NCI-H2227 (cell line): ENCODE data around the gene PDX1.

Experiments used
- DNase-seq: peaks from one replicate; lab custom pipeline; 2025; ENCODE audit not compliant: unreplicated experiment; lab: John Stamatoyannopoulos, UW

The PDX1 gene

DNA sequence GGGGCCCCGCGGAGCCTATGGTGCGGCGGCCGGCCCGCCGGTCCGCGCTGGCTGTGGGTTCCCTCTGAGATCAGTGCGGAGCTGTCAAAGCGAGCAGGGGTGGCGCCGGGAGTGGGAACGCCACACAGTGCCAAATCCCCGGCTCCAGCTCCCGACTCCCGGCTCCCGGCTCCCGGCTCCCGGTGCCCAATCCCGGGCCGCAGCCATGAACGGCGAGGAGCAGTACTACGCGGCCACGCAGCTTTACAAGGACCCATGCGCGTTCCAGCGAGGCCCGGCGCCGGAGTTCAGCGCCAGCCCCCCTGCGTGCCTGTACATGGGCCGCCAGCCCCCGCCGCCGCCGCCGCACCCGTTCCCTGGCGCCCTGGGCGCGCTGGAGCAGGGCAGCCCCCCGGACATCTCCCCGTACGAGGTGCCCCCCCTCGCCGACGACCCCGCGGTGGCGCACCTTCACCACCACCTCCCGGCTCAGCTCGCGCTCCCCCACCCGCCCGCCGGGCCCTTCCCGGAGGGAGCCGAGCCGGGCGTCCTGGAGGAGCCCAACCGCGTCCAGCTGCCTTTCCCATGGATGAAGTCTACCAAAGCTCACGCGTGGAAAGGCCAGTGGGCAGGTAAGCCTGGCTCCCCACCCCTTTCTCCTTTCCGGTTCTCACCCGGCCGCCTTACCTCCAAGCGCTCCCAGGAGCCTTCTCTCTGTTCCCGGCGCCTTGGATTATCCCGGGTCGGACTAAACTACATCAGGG, at the start of gene PDX1:
PDX1 (plus strand) TSS at position 67 of the 743 bp plus-strand sequence; CDS start at position 206, 139 bp downstream.
- peak; percentile 26 for DNase-seq

GRCh38 chr13:27878274-27878673, 41.5 kb upstream of the PDX1 start:
- no peak for DNase-seq

- DNase-seq = no peak
Measured at GRCh38 chr13:27889471-27889870, 30.3 kb upstream of the PDX1 start.

DNA sequence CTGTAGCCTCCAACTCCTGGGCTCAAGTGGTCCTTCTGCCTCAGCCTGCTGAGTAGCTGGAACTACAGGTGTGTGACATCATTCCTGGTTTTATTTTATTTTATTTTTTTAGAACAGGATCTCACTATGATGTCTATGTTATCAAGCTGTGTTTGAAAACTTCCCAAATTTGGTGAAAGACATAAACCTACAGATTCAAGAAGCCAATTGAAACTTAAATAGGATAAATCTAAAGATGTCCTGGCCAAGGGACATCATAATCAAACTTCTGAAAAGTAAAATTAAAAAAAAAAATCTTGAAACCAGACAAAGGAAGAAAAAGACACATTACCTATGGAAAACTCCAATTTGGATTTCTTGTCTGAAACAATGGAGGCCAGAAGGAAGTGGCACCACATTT, 23.1 kb upstream of the PDX1 start:
- DNase-seq = no peak

DNA sequence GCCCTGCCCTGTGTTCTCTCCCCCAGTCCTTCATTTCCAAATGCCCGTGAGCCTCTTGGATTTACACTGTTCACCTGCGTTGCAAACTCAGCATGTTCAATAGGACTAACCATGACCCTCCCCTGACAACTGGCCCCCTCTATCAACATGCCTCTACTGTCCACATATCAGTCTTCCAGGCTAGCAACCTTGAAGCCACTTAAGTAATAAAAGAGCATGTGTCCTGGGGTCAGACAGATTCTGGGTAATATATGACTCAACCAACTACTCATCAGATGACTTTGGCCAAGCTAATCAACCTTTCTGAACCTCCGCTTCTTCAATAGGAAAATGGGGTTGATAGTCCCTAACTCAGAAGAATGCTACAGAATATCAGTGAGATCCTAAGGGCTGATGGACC, 15.1 kb upstream of the PDX1 start:
- DNase-seq = no peak

DNA sequence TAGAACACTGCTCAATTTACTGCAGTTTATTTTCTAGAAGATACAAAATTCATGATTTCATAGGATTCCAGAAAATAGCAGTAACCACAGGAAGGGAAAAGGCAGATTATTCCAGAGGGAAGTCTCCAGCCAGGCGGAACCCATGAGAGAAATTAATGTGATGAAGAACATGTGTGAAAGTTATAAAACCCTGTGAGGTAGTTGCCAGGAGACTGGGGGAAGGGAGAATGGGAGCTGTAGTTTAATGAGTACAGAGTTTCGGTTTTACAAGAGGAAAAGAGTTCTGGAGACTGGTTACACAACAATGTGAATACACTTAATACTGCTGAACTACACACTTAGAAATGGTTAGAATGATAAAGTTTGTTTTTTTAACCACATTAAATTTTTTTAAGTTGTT, 14.2 kb upstream of the PDX1 start:
- no peak for DNase-seq

DNA sequence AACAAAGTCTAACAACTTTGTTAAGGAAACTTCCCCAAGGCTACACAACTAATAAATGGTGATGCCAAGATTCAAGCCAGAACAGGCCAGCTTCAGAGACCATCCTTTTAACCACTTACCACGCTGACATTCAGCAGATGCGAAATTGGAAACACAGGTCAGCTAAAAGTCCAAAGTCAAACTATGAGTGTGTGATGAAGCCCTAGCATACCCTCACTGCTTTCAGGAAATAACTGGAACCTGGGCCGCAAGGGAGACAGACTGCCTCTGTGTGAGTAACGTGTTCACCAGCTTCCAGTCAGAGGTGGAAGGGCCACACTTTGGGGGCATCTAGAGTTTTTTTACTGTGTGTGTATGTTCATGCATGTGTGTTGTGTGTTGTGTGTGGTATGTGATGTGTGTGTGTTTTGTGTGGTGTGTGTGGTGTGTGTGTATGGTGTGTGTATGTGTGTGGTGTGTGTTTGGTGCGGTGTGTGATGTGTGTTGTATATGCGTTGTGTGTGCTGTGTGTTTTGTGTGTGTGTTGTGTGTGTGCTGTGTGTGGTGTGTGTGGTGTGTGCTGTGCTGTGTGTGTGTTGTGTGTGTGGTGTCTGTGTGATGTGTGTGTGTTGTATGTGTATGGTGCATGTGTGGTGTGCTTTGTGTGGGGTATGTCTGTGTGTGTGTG, 12.5 kb upstream of the PDX1 start:
- DNase-seq = no peak

DNA sequence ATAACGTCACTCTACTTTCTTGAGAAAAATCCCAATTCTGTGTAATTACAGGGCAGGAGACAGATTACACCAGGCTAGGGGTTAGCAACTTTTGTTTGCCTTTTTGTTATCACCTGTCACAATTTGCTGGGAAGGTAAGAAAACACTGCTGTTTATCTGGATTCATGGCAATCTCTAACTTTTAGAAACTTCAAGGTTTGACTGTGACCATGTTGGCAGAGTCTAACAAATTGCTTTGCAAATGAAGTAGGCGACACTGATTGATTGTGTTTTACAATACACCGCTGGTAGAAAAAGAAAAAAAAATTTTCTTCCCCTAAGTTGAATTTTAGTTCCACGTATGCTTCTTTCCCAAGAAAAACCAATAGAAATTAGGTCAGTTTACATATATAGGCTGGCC, 10.4 kb upstream of the PDX1 start:
- DNase-seq = no peak

GRCh38 chr13:27911521-27911920, 8.3 kb upstream of the PDX1 start:
- no peak for DNase-seq

DNA sequence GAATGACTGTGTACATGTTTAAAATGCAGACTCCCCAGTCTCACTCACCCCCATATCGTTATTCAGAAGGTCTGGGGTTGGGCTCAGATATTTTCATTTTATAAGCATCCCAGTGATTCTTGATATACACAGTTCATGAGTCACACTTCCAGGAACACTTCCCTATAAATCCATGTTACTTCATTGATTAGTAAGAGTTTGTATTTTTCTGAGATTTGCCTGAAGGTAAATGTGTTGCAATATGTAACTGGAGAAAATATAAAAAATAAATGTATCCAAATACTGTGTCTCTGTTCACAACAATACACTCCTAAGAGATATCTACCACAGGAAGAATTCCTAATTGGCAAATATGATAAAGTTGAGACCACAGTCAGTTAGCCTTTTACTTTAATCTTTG, 6.6 kb upstream of the PDX1 start:
- DNase-seq = no peak

DNA sequence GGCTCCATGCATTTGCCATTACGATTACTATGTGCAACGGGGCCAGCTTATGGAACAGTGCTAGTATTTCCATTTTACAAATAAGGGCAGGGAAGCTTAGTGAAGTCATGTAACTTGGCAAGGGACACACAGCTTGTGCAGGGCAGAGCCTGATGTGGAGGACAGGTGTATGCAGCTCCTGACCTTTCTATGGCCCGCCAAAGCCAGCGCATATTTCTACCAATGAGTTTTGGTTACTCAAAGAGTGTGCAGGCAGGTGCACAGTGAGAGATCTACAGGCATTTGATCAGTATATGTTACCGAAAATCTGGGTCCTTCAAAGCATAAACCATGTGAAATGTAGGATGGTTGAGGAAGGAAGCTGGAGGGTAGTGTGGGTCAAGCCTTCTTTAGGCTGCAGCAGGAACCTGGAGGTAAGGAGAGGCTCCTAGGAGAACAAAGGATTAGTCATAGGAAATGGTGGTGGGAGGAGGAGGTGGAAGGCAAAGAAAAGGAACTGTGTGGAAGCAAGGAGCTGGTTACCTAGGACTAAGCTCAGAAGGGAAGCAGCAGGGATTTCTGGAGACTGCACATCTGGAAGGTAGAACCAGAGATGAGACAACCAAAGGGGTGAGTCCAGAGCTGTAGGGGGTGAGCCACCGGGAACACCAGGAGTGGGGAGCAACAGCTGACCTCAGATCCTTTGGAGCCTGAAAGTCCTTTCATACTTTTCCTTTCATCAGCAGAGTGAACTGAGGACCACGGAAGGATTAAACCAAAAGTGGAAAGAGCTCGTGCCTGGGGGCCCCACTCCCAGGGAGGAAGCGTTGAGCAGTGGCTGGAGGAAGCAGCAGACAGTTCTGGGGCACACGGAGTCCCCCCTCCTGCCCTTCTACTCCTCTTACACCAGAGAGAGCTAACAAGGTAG, 4.2 kb upstream of the PDX1 start:
- no peak for DNase-seq

GRCh38 chr13:27917121-27917947, 2.5 kb upstream of the PDX1 start:
- DNase-seq = no peak

- no peak for DNase-seq
Measured at GRCh38 chr13:27918041-27918917, 1.5 kb upstream of the PDX1 start.

DNA sequence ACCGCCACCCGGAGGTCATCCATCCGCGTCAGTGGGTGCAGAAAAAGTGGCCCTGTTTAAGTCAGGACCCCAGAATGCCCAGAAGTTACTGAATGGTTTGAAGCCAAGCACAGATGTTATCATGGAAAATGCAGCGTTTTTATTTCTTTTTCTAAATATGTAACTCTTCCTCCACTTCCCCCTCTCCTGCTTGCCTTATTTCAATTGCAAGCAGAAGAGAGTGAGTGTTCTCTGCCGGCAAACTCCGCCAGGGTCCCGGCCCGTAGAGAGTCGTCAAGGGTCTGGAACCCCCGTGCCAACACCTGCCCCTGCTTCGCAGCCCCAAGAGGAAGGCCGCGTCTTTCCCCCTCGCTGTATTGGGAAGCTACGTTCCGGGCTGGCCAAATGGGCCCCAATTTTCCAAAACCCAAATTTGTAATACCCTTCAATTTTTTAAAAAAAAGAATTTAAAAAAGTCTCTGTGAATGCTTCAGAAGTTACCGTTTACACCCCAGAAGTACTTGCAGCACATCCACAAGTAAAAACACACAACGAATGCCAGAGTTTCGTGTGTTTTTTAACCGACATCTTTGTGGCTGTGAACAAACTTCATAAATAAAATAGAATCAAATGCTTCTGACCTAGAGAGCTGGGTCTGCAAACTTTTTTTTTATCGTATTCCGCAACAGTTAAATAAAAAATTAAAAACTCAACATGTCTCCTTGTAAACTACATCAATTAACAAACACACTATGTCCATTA, 712 bp upstream of the PDX1 start:
- no peak for DNase-seq

DNA sequence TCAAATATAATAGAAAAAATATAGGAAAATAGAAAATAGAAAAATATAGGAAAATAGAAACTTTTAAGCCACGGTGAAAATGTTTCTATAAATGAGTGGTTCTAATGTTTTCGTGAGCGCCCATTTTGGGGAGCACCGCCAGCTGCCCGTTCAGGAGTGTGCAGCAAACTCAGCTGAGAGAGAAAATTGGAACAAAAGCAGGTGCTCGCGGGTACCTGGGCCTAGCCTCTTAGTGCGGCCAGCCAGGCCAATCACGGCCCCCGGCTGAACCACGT, 204 bp upstream of the PDX1 start:
- no peak for DNase-seq

- no peak for DNase-seq
Measured at GRCh38 chr13:27920677-27921420, 1.0 kb downstream of the PDX1 start.

DNA sequence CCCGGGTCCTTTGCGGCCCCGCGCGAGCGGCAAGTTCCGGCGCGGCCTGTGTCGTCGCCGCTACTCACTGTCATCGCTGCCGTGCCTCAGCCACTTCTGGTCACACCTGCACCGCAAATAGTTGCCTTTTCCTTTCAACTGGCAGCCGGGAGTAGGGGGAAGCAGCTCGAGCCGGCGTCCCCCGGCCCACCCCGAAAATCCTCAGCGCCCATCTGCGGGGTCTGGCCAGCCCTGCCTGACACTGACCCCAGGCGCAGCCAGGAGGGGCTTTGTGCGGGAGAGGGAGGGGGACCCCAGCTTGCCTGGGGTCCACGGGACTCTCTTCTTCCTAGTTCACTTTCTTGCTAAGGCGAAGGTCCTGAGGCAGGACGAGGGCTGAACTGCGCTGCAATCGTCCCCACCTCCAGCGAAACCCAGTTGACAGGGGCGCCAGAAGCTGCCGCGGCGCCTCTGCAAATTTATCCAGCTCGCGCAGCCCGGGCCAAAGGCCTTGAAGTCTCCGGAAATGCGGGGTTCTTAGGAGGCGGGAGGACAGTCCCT, 1.7 kb downstream of the PDX1 start:
- DNase-seq = no peak
